Fibroblast of lung (primary cell): ENCODE results near the gene MTSS2.

Experiments used
- CTCF ChIP-seq, 2 donors: IDR thresholded peaks in 1 of 2; conservative IDR thresholded peaks in 1 of 2; 1 replicate in 1 of 2; 2 replicates in 1 of 2; pipeline ENCODE4 v1.5.1; 2011 to 2012; ENCODE audit warnings: low read length in 2 of 2, control low read depth in 1 of 2, inconsistent platforms in 1 of 2, low read depth in 1 of 2, mild to moderate bottlenecking in 1 of 2
- EZH2 ChIP-seq: IDR thresholded peaks from 2 replicates; pipeline ENCODE4 v1.5.1; 2012; ENCODE audit warnings: low read length, control low read depth, mild to moderate bottlenecking; ENCODE audit errors: missing control alignments

GRCh38 chr16:70665806-70666735 is 19.8 kb downstream of the MTSS2 start:
- TF ChIP-seq CTCF (conservative IDR thresholded peaks at IDR 0.05 in 1 of 2, IDR thresholded peaks at IDR 0.05 in 1 of 2; ENCODE audit: low read depth in 1 of 2, low read length in 2 of 2), result no peak
- TF ChIP-seq EZH2, result no peak
